ENCODE measurements around the gene SHISAL2A.

DNA sequence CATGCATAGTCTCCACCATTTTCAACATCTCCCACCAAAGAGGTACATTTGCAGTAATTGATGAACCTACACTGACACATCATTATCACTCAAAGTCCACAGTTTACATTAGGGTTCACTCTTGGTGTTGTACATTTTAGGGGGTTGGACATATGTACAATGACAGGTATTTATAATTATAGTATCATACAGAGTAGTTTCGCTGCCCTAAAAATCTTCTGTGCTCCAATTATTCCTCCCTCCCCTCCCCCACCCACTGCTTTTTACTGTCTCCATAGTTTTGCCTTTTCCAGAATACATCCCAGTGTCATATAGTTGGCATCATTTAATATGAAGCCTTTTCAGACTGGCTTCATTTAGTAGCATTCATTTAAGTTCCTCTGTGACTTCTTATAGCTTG lies 51.6 kb downstream of the SHISAL2A start:
- no peak for TF ChIP-seq POLR2A (IDR thresholded peaks at IDR 0.05)
- TF ChIP-seq, protein P1, sequence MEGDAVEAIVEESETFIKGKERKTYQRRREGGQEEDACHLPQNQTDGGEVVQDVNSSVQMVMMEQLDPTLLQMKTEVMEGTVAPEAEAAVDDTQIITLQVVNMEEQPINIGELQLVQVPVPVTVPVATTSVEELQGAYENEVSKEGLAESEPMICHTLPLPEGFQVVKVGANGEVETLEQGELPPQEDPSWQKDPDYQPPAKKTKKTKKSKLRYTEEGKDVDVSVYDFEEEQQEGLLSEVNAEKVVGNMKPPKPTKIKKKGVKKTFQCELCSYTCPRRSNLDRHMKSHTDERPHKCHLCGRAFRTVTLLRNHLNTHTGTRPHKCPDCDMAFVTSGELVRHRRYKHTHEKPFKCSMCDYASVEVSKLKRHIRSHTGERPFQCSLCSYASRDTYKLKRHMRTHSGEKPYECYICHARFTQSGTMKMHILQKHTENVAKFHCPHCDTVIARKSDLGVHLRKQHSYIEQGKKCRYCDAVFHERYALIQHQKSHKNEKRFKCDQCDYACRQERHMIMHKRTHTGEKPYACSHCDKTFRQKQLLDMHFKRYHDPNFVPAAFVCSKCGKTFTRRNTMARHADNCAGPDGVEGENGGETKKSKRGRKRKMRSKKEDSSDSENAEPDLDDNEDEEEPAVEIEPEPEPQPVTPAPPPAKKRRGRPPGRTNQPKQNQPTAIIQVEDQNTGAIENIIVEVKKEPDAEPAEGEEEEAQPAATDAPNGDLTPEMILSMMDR (IDR thresholded peaks at IDR 0.05) = no peak

Measured in adrenal gland (tissue), 5 donors.